GM21825 (cell line): Measurements from ENCODE around the gene BIRC2.

ENCODE experiments used
- ATAC-seq: cut with Tn5 transposase; IDR thresholded peaks from one replicate; pipeline ENCODE4 v1.9.1; 2021; ENCODE audit warnings: mild to moderate bottlenecking, moderate library complexity; ENCODE audit not compliant: unreplicated experiment

BIRC2 gene

GRCh38 chr11:102399189-102399588, 52.2 kb downstream of the BIRC2 start:
- ATAC-seq: no peak

GRCh38 chr11:102400603-102401002, 53.6 kb downstream of the BIRC2 start:
- no peak for ATAC-seq

- no peak for ATAC-seq
These were observed 54.9 kb downstream of the BIRC2 start for GRCh38 chr11:102401905-102402304.

DNA sequence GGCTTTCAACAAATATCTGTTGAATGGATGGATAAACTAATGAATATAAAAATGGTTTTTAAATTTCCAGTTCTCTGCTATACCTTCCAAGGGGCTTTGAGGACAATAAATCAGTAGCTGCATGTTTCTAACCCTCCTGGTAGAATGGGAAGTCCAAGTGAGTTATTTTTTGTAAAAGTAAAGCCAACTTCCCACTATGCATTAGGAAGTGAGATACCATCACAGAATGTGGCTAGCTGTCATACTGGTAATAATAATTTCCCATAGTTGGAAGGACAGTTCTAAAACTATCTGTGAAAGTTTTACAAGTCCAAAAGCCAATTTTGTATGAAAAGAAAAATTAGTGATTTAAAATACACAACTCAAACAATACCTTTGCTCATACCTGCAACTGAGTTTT, 55.5 kb downstream of the BIRC2 start:
- ATAC-seq: no peak

- no peak for ATAC-seq
These were observed 58.5 kb downstream of the BIRC2 start for GRCh38 chr11:102405501-102405900.

GRCh38 chr11:102406099-102406498, 59.1 kb downstream of the BIRC2 start:
- ATAC-seq: no peak

GRCh38 chr11:102407901-102408300, 60.9 kb downstream of the BIRC2 start:
- no peak for ATAC-seq

GRCh38 chr11:102408339-102408738, 61.3 kb downstream of the BIRC2 start:
- no peak for ATAC-seq

GRCh38 chr11:102410382-102410784, 63.4 kb downstream of the BIRC2 start:
- no peak for ATAC-seq

- ATAC-seq: no peak
These were observed 64.1 kb downstream of the BIRC2 start for GRCh38 chr11:102411142-102411541.

GRCh38 chr11:102413497-102413896, 66.5 kb downstream of the BIRC2 start:
- ATAC-seq: no peak

DNA sequence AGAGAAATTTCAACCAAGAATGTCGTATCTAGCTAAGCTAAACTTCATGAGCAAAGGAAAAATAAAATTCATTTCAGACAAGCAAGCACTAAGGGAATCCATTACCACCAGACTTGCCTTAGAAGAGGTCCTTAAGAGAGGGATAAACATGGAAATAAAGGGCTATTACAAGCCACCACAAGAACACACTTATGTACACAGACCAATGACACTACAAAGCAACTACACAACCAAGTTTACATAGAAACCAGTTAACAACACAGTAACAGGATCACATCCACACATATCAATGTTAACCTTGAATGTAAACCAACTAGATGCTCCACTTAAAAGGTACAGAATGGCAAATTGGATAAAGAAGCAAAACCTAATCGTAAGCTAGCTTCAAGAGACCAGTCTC, 67.5 kb downstream of the BIRC2 start:
- no peak for ATAC-seq

DNA sequence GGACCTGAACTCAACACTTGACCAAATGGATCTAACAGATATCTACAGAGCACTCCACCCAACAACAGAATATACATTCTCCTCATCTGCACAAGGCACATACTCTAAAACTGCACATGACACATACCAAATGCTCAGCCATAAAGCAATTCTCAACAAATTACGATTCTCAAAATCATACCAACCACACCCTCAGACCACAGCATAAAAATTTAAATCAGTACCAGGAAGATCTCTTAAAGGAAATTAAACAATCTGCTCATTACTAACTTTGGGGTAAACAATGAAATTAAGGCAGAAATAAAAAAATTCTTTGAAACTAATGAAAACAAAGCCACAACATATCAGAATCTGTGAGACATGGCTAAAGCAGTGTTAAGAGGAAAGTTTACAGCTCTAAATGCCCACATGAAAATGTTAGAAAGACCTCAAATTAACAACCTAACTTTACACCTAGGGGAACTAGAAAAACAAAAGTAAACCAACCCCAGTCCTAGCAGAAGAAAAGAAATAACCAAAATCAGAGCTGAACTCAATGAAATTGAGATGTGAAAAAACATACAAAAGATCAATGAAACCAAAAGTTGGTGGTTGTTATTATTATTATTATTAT, 68.4 kb downstream of the BIRC2 start:
- no peak for ATAC-seq

DNA sequence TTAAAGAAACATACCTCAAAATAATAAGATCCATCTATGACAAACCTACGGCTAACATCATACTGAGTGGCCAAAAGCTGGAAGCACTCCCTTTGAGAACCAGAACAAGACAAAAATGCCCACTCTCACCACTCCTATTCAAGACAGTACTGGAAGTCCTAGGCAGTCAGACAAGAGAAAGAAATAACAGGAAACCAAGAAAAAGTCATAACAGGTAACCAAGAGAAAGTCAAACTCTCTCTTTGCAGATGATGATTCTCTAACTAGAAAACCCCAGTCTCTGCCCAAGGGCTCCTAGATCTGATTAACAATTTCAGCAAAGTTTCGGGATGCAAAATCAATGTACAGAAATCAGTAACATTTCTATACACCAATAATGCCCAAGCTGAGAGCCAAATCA, 70.0 kb downstream of the BIRC2 start:
- ATAC-seq: no peak

GRCh38 chr11:102419181-102419580, 72.2 kb downstream of the BIRC2 start:
- no peak for ATAC-seq

- ATAC-seq: peak; percentile 89
These were observed 73.5 kb downstream of the BIRC2 start for GRCh38 chr11:102420547-102420946.

DNA sequence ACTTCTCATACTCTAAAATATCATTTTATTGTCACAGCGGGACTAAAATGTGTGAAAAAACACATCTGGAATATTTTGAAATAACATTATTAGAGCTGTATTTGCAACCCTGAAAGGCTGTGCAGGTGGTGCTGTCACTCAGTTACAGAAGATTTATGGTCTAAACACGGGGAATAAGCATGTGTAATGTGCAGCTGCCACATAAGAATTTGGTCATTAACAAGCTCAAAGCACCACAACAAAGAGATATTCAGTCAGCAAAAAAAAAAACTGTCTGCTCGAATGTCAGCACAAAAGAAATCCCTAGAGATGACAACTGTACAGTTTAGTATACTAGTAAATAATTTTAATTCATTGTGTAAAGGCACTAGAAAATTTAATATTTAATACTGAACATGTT, 74.2 kb downstream of the BIRC2 start:
- no peak for ATAC-seq

GRCh38 chr11:102422817-102423712, 76.1 kb downstream of the BIRC2 start:
- ATAC-seq: no peak

GRCh38 chr11:102423936-102424335, 76.9 kb downstream of the BIRC2 start:
- ATAC-seq: no peak

- ATAC-seq: no peak
These were observed 79.0 kb downstream of the BIRC2 start for GRCh38 chr11:102426000-102426399.

DNA sequence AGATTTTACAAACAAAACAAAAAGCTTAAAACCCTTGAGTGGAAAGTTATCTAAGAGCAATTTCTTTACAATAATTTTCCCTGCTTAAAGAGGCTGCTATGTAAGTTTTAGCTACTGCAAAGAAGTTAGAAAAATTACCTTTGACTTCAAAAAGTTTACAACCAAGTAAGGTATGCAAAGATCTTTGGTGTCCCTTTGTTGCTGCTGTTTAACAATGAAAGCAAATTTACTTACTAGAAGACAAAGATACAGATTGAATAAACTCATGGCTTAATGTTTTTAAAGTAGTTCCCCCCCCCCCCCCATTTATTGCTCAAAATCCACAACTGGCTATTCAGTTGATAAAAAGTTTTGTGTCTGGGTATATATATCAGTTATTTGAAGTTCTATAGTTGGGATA, 79.6 kb downstream of the BIRC2 start:
- no peak for ATAC-seq

- ATAC-seq: no peak
These were observed 80.1 kb downstream of the BIRC2 start for GRCh38 chr11:102427068-102427467.
